Caco-2 (cell line): ENCODE results near the gene DMWD. TPM values are rescaled to one million over a fixed set of nuclear protein-coding genes. Genes with fewer than 3 reads are reported as not detected.
A peak's percentile ranks its signal among the peaks of the same experiment; 100 is the strongest.

Experiments used
- BruUV-seq: library from RNA; stranded (reverse); fragments of 400-500 nt; replicated peaks from 2 replicates; lab custom pipeline; 2021; lab: Mats Ljungman, UMichigan
- CTCF ChIA-PET: fragments of 300-600 bp; sonication (Branson Sonifier 250); formaldehyde crosslinking; loops from one replicate; lab custom pipeline; 2022; ENCODE audit warnings: antibody characterized with exemption; lab: Charles Lee
- POLR2A ChIA-PET: fragments of 300-600 bp; sonication (Branson Sonifier 250); formaldehyde crosslinking; loops from one replicate; lab custom pipeline; 2022; ENCODE audit warnings: antibody characterized with exemption; lab: Charles Lee
- DNase-seq, 2 experiments: peaks; one replicate each; pipeline versions ENCODE4 v3.0.0 to v3.0.0-alpha.2; 2020 to 2022
- H3K27me3 ChIP-seq: replicated peaks from 2 replicates; pipeline ENCODE4 v1.6.0; 2011; ENCODE audit warnings: low read length; ENCODE audit not compliant: control insufficient read depth, insufficient read depth
- H3K36me3 ChIP-seq: 2 replicates; pipeline ENCODE4 v1.5.1; 2011; ENCODE audit warnings: low read length; ENCODE audit not compliant: control insufficient read depth, insufficient read depth
- H3K4me1 ChIP-seq: fragments of 250-450 bp; sonication (Bioruptor Pico); 2 replicates; pipeline ENCODE4 v1.5.1; 2020; ENCODE audit warnings: mild to moderate bottlenecking
- H3K4me3 ChIP-seq: 2 replicates; pipeline ENCODE4 v1.5.1; 2011; ENCODE audit warnings: low read depth, mild to moderate bottlenecking, control low read depth, low read length
- H3K9me3 ChIP-seq: fragments of 250-450 bp; sonication (Bioruptor Pico); 2 replicates; pipeline ENCODE4 v1.5.1; 2020; ENCODE audit warnings: mild to moderate bottlenecking, moderate library complexity
- H3K27ac Mint-ChIP-seq: one replicate; pipeline ENCODE4 v1.8.0; 2022; ENCODE audit warnings: mixed read lengths; ENCODE audit not compliant: unreplicated experiment
- H3K27me3 Mint-ChIP-seq: one replicate; pipeline ENCODE4 v1.8.0; 2022; ENCODE audit warnings: mixed read lengths; ENCODE audit not compliant: insufficient read depth, unreplicated experiment
- H3K36me3 Mint-ChIP-seq: one replicate; pipeline ENCODE4 v1.8.0; 2022; ENCODE audit warnings: mild to moderate bottlenecking, mixed read lengths; ENCODE audit not compliant: insufficient read depth, unreplicated experiment
- H3K4me1 Mint-ChIP-seq: one replicate; pipeline ENCODE4 v1.8.0; 2022; ENCODE audit warnings: low read depth, mixed read lengths; ENCODE audit not compliant: unreplicated experiment
- H3K4me3 Mint-ChIP-seq: one replicate; pipeline ENCODE4 v1.8.0; 2022; ENCODE audit warnings: mild to moderate bottlenecking, moderate library complexity, mixed read lengths; ENCODE audit not compliant: unreplicated experiment
- H3K9me3 Mint-ChIP-seq: one replicate; pipeline ENCODE4 v1.8.0; 2022; ENCODE audit warnings: mixed read lengths; ENCODE audit not compliant: unreplicated experiment
- intact Hi-C: fragments of 100-400 bp; cut with micrococcal nuclease; formaldehyde crosslinking; loops from one replicate; pipeline ENCODE4 v1.10.0; 2022; ENCODE audit not compliant: unreplicated experiment
- total RNA-seq: library from RNA; stranded (reverse); gene quantifications from 2 replicates; pipeline ENCODE4 v1.2.3, GENCODE V29; 2022
- TF ChIP-seq, protein P1 (sequence below), 2 experiments: fragments of 200-600 bp in 1 of 2; IDR thresholded peaks; 1 replicate in 1 of 2; 2 replicates in 1 of 2; pipeline versions ENCODE4 v1.5.1 to v1.8.0; 2011 to 2022; ENCODE audit warnings: antibody characterized with exemption in 1 of 2, control low read depth in 1 of 2, inconsistent platforms in 1 of 2, low read depth in 1 of 2, low read length in 1 of 2, mild to moderate bottlenecking in 1 of 2, moderate library complexity in 1 of 2; ENCODE audit not compliant: insufficient read depth in 1 of 2, severe bottlenecking in 1 of 2, unreplicated experiment in 1 of 2

Gene DMWD
- total RNA-seq, 1 experiment from 2014 or later = 76.3 TPM

DNA sequence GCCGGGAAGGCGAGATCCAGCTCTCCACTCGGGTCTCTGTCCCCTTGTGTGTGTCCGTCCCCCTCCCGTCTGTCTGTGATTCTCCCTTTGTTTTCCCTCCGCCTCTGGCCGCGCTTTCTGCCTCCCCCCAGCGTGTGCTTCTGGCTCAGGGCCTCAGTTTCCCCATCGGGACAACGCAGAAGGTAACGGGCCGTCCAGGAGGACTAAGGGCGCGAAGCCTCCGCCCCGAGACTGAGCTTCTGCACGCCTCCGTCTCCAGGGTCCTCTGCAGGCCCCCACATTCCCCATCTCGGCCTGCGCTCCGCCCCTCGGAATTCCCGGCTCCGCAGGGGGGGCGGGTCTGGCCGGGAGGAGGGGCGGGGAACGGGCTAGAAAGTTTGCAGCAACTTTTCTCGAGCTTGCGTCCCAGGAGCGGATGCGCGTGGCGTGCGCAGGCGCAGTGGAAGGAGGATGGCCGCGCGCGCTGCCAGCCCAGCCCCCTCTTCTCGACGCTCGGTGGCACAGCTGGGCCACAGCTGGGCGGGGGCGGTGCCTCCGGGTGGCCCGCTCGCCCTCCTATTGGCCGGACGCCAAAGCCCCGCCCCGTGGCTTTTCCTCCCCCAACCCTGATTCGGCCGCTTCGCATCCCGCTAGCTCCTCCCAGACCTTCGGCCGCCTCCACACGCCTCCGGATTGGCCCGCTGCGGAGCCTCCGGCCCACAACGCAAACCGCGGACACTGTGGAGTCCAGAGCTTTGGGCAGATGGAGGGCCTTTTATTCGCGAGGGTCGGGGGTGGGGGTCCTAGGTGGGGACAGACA lies 23.5 kb downstream of the DMWD start, which contains the start of gene SIX5:
Gene SIX5, minus strand, starts transcription at position 269 of the 799 bp plus-strand sequence. CDS start 408 bp downstream, outside the sequence.
- H3K36me3 ChIP-seq = no peaks in the 10 kb centered on the region
- Mint-ChIP-seq H3K27ac (peak within 1 kb of the TSS; percentile 96), H3K36me3 (peaks cover 64% of the 10 kb centered on the region), H3K9me3 (no peaks in the 10 kb centered on the region), H3K4me3 (peak within 1 kb of the TSS; percentile 97), H3K27me3 (no peaks in the 10 kb centered on the region), H3K4me1 (peaks cover 14% of the 10 kb centered on the region)
- H3K4me1 ChIP-seq = peaks cover 6% of the 10 kb centered on the region
- peak; percentile 98 to 99 for DNase-seq
- ChIA-PET CTCF (interaction anchor here (0.6 to 3.6 kb wide), 28 partner anchors 10 to 848 kb away, joined by 3 to 82 read pairs (median 6); partner anchors contain the start of genes CALM3, DMPK, DMWD and FBXO46), POLR2A (interaction anchor here (0.5 to 3.7 kb wide), 19 partner anchors 10 to 302 kb away, joined by 3 to 64 read pairs (median 7); partner anchors contain the start of genes DMPK, DMWD, FBXO46 and FOSB)
- H3K4me3 ChIP-seq = peak within 1 kb of the TSS; percentile 76
- intact Hi-C loops = loop anchor here (1.0 kb wide), 2 partner anchors 32 to 39 kb away; partner anchors contain the start of gene FBXO46
- no peaks in the 10 kb centered on the region for H3K27me3 ChIP-seq
- no peaks in the 10 kb centered on the region for H3K9me3 ChIP-seq
- no TSS peak for BruUV-seq
- TF ChIP-seq, protein P1, sequence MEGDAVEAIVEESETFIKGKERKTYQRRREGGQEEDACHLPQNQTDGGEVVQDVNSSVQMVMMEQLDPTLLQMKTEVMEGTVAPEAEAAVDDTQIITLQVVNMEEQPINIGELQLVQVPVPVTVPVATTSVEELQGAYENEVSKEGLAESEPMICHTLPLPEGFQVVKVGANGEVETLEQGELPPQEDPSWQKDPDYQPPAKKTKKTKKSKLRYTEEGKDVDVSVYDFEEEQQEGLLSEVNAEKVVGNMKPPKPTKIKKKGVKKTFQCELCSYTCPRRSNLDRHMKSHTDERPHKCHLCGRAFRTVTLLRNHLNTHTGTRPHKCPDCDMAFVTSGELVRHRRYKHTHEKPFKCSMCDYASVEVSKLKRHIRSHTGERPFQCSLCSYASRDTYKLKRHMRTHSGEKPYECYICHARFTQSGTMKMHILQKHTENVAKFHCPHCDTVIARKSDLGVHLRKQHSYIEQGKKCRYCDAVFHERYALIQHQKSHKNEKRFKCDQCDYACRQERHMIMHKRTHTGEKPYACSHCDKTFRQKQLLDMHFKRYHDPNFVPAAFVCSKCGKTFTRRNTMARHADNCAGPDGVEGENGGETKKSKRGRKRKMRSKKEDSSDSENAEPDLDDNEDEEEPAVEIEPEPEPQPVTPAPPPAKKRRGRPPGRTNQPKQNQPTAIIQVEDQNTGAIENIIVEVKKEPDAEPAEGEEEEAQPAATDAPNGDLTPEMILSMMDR (IDR thresholded peaks at IDR 0.05; ENCODE audit: insufficient read depth in 1 of 2, low read depth in 1 of 2, low read length in 1 of 2, severe bottlenecking in 1 of 2, unreplicated experiment in 1 of 2) = no peak

DNA sequence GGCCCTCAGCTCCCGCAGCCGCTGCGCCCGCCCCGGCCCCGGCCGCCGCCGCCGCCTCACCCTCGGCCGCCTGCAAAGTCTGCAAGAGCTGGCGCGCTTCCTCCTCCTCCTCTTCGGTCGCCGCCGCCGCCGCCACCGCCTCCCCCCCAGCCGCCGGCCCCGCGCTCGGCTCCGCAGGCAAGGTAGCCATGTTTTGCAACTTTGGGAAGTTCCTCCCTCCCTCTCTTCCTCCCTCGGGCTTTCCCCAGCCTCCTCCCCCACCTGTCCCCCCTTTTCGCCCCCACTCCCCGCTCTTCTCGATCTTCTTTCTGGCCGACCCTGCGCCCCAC lies 24.0 kb downstream of the DMWD start:
- Mint-ChIP-seq H3K27ac (peak overlapping the region; percentile 96), H3K4me1 (peaks cover 14% of the 10 kb centered on the region), H3K9me3 (no peaks in the 10 kb centered on the region), H3K4me3 (peak overlapping the region; percentile 97), H3K27me3 (no peaks in the 10 kb centered on the region), H3K36me3 (peaks cover 64% of the 10 kb centered on the region)
- peak overlapping the region; percentile 68 for H3K4me3 ChIP-seq
- TF ChIP-seq, protein P1 (IDR thresholded peaks at IDR 0.05; ENCODE audit: insufficient read depth in 1 of 2, low read depth in 1 of 2, low read length in 1 of 2, severe bottlenecking in 1 of 2, unreplicated experiment in 1 of 2) = no peak
- H3K27me3 ChIP-seq = no peaks in the 10 kb centered on the region
- intact Hi-C loops = no loop called here
- peaks cover 6% of the 10 kb centered on the region for H3K4me1 ChIP-seq
- peak in 1 of 2 experiments; percentile 61 for DNase-seq
- no peaks in the 10 kb centered on the region for H3K9me3 ChIP-seq
- BruUV-seq = no TSS peak
- CTCF ChIA-PET = interaction anchor here (1.1 to 3.6 kb wide), 9 partner anchors 11 to 134 kb away, joined by 3 to 82 read pairs (median 15); partner anchors contain the start of genes FOXA3, MYPOP and SYMPK
- H3K36me3 ChIP-seq = no peaks in the 10 kb centered on the region
- POLR2A ChIA-PET = interaction anchor here (1.0 to 3.7 kb wide), 10 partner anchors 38 to 301 kb away, joined by 3 to 64 read pairs (median 10); partner anchors contain the start of genes FBXO46, FOSB, QPCTL and SNRPD2
